Body of pancreas (tissue), 4 donors: ENCODE data around the gene CAMK1D.

Source experiments
- CTCF ChIP-seq, 7 experiments: fragments of 450-650 bp in 4 of 7; fragments of 200-600 bp in 3 of 7; sonication (generic) in 3 of 7; IDR thresholded peaks; one replicate each; pipeline ENCODE4 v1.5.1; 2016 to 2019; ENCODE audit warnings: antibody characterized with exemption in 7 of 7
- POLR2A ChIP-seq, 3 donors: fragments of 450-650 bp; IDR thresholded peaks; one replicate each; pipeline ENCODE4 v1.6.1; 2016; ENCODE audit warnings: antibody characterized with exemption in 3 of 3, mild to moderate bottlenecking in 2 of 3

- TF ChIP-seq POLR2A (IDR thresholded peaks at IDR 0.05) (no peak), CTCF (IDR thresholded peaks at IDR 0.05) (no peak)
Measured at GRCh38 chr10:12430406-12430982, 81.1 kb downstream of the CAMK1D start.
